Heart right ventricle (tissue), 16 donors: ENCODE measurements around the gene TBC1D10B. TPM values are rescaled to one million over a fixed set of nuclear protein-coding genes. Genes with fewer than 3 reads are reported as not detected.

Experiments used
- ATAC-seq, 8 donors: fragments of 200-7000 bp; cut with Tn5 transposase; one replicate each; pipeline ENCODE4 v1.9.1; 2020; ENCODE audit warnings: mild to moderate bottlenecking in 8 of 8, moderate library complexity in 8 of 8, moderate number of reproducible peaks in 1 of 8
- DNase-seq, 2 donors: peaks; one replicate each; pipeline ENCODE4 v3.0.0-alpha.2; 2020
- H3K27ac ChIP-seq, 10 donors: fragments of 200-600 bp; sonication (generic) in 2 of 10; one replicate each; pipeline versions ENCODE4 v1.5.0 to v1.8.0; 2020 to 2022; ENCODE audit warnings: mild to moderate bottlenecking in 3 of 10
- H3K27me3 ChIP-seq, 7 donors: fragments of 200-600 bp; one replicate each; pipeline ENCODE4 v1.8.0; 2021 to 2022; ENCODE audit warnings: mild to moderate bottlenecking in 2 of 7
- H3K36me3 ChIP-seq, 9 donors: fragments of 200-600 bp; sonication (generic) in 1 of 9; one replicate each; pipeline versions ENCODE4 v1.5.0 to v1.8.0; 2020 to 2022; ENCODE audit warnings: mild to moderate bottlenecking in 2 of 9
- H3K4me1 ChIP-seq, 9 donors: fragments of 200-600 bp; sonication (generic) in 1 of 9; one replicate each; pipeline versions ENCODE4 v1.5.0 to v1.8.0; 2020 to 2022; ENCODE audit warnings: mild to moderate bottlenecking in 4 of 9
- H3K4me3 ChIP-seq, 10 donors: fragments of 200-600 bp; sonication (generic) in 2 of 10; one replicate each; pipeline versions ENCODE4 v1.5.0 to v1.8.0; 2020 to 2022; ENCODE audit warnings: mild to moderate bottlenecking in 7 of 10, moderate library complexity in 2 of 10
- H3K9me3 ChIP-seq, 11 donors: fragments of 200-600 bp in 10 of 11; sonication (generic) in 2 of 11; one replicate each; pipeline versions ENCODE4 v1.5.0 to v1.8.0; 2013 to 2022; ENCODE audit warnings: mild to moderate bottlenecking in 2 of 11, control low read depth in 1 of 11, moderate library complexity in 1 of 11
- WGBS, 2 donors: extraction: QIAGEN DNeasy Blood & Tissue Kit; methylation state at CpG; one replicate each; pipeline ENCODE4 v1.1.7; 2013; ENCODE audit warnings: inconsistent platforms in 1 of 2; 5-methylcytosine and 5-hydroxymethylcytosine counted together
- intact Hi-C, 10 donors: fragments of 100-400 bp; cut with DNase I; formaldehyde crosslinking; loops; one replicate each; pipeline versions ENCODE4 v1.11.1 to v1.14.2; 2022
- polyA plus RNA-seq, 2 donors: library from polyadenylated mRNA; stranded (reverse); fragments of 200-250 nt; gene quantifications; one replicate each; pipeline ENCODE4 v1.2.3, GENCODE V29; 2013
- total RNA-seq, 10 donors: library from RNA; stranded (reverse); fragmentation: NEBNext Ultra II Directional in 3 of 10; extraction: Animal tissue kit (Norgen Biotek cat#: 25700) in 3 of 10; gene quantifications; one replicate each; pipeline versions ENCODE4 v1.2.1 to v1.2.4, GENCODE V29; 2021 to 2023
- TF ChIP-seq, protein P1 (sequence below), 9 donors: fragments of 200-600 bp; sonication (generic) in 2 of 9; IDR thresholded peaks; one replicate each; pipeline versions ENCODE4 v1.5.0 to v1.8.0; 2021 to 2022; ENCODE audit warnings: antibody characterized with exemption in 9 of 9, mild to moderate bottlenecking in 5 of 9, moderate library complexity in 1 of 9
- donor health status: Arrhythmogenic right ventricular cardiomyopathy.
- donor health status: ischemic (EF 13 %, LVEDD 7.1; RV severe dilation, severe dysfunction).
- donor health status: healthy with polysubstance abuse.
- donor health status: DM: no; HTN: yes; CAD: no.
- donor health status: DM: no; HTN: no; CAD: no.
- donor health status: ischemic (EF 25% LVEDD 6.9; RV normal size, moderate dysfunction).
- donor health status: ischemic (EF 25% LVEDD 5.7; RV mildly dilated, moderate dysfunction).
- donor health status: healthy.
- donor health status: DM: yes; HTN: yes; CAD: no.
- donor health status: Ischemic cardiomyopathy.
- donor health status: ischemic (EF 35%, LVEDD 5.7; RV mildly dilated, moderate dysfunction).
- donor health status: nonischemic (EF 11% LVEDD 7.7; RV severe dilation, severe dysfunction).
- donor health status: DM: yes; HTN: yes; CAD: no.
- donor health status: PGD.
- donor health status: ischemic (EF 29% LVEDD 5.4; RV normal size, mild dysfunction).
- donor health status: nonischemic (EF 23%, LVEDD 6.1; RV moderate dilation, normal function).

Gene TBC1D10B
- total and polyA plus RNA-seq, 12 donors: 18.0 to 30.0 (median 22.5) TPM

- 95% methylated on average over 7 of the region's 7 CpGs for WGBS, 2 donors
- H3K9me3 ChIP-seq: no peaks in the 10 kb centered on the region
- no peak overlapping the region for H3K4me3 ChIP-seq
- no peak overlapping the region for H3K27ac ChIP-seq
- TF ChIP-seq, protein P1, sequence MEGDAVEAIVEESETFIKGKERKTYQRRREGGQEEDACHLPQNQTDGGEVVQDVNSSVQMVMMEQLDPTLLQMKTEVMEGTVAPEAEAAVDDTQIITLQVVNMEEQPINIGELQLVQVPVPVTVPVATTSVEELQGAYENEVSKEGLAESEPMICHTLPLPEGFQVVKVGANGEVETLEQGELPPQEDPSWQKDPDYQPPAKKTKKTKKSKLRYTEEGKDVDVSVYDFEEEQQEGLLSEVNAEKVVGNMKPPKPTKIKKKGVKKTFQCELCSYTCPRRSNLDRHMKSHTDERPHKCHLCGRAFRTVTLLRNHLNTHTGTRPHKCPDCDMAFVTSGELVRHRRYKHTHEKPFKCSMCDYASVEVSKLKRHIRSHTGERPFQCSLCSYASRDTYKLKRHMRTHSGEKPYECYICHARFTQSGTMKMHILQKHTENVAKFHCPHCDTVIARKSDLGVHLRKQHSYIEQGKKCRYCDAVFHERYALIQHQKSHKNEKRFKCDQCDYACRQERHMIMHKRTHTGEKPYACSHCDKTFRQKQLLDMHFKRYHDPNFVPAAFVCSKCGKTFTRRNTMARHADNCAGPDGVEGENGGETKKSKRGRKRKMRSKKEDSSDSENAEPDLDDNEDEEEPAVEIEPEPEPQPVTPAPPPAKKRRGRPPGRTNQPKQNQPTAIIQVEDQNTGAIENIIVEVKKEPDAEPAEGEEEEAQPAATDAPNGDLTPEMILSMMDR (IDR thresholded peaks at IDR 0.05): no peak
- intact Hi-C loops: no loop called here
- DNase-seq (no peak), ATAC-seq (no peak)
- H3K27me3 ChIP-seq: no peaks in the 10 kb centered on the region
- H3K4me1 ChIP-seq: peaks cover 3 to 27% (median 21%) of the 10 kb centered on the region in 9 donors
- H3K36me3 ChIP-seq: peaks cover 0 to 97% (median 25%) of the 10 kb centered on the region in 9 donors
Measured at GRCh38 chr16:30361180-30361579, 9.1 kb downstream of the TBC1D10B start.

GRCh38 chr16:30359871-30360170 is 10.5 kb downstream of the TBC1D10B start:
- no peak for ATAC-seq
- intact Hi-C loops: loop anchor here in 3 of 10 donors (5.0 to 10.0 kb wide), 3 partner anchors 37 to 55 kb away; partner anchors contain the start of genes ZNF48 (in 1 of the 3) and ZNF771 (in 1 of the 3)
- peaks cover 8 to 21% (median 16%) of the 10 kb centered on the region in 9 donors for H3K4me1 ChIP-seq
- TF ChIP-seq, protein P1 (IDR thresholded peaks at IDR 0.05): no peak
- DNase-seq: no peak
- WGBS, 2 donors: 72 to 87% methylated on average over 6 of the region's 6 CpGs
- H3K27ac ChIP-seq: no peak overlapping the region
- peaks cover 0 to 83% (median 25%) of the 10 kb centered on the region in 9 donors for H3K36me3 ChIP-seq
- no peak overlapping the region for H3K4me3 ChIP-seq
- H3K27me3 ChIP-seq: no peaks in the 10 kb centered on the region
- no peaks in the 10 kb centered on the region for H3K9me3 ChIP-seq

- peaks cover 0 to 78% (median 25%) of the 10 kb centered on the region in 9 donors for H3K36me3 ChIP-seq
- H3K27ac ChIP-seq: no peak overlapping the region
- TF ChIP-seq, protein P1 (IDR thresholded peaks at IDR 0.05): no peak
- 89 to 90% methylated on average over 28 of the region's 28 CpGs for WGBS, 2 donors
- intact Hi-C loops: loop anchor here in 3 of 10 donors (5.0 to 10.0 kb wide), 3 partner anchors 38 to 56 kb away; partner anchors contain the start of genes ZNF48 (in 1 of the 3) and ZNF771 (in 1 of the 3)
- peaks cover 10 to 19% (median 15%) of the 10 kb centered on the region in 9 donors for H3K4me1 ChIP-seq
- H3K9me3 ChIP-seq: no peaks in the 10 kb centered on the region
- DNase-seq: no peak
- ATAC-seq: no peak
- no peak overlapping the region for H3K4me3 ChIP-seq
- H3K27me3 ChIP-seq: no peaks in the 10 kb centered on the region
Measured at GRCh38 chr16:30358990-30359870, 11.1 kb downstream of the TBC1D10B start.

- Histone ChIP-seq H3K27ac (no peak overlapping the region), H3K4me1 (peaks cover 16 to 26% (median 21%) of the 10 kb centered on the region in 9 donors), H3K36me3 (peaks cover 0 to 75% (median 22%) of the 10 kb centered on the region in 9 donors), H3K27me3 (no peaks in the 10 kb centered on the region), H3K4me3 (no peak overlapping the region), H3K9me3 (no peaks in the 10 kb centered on the region)
- no peak for ATAC-seq
- WGBS, 2 donors: 92 to 94% methylated on average over 9 of the region's 9 CpGs
- intact Hi-C loops: loop anchor here in 3 of 10 donors (5.0 to 10.0 kb wide), 3 partner anchors 39 to 56 kb away; partner anchors contain the start of genes ZNF48 (in 1 of the 3) and ZNF771 (in 1 of the 3)
- TF ChIP-seq, protein P1 (IDR thresholded peaks at IDR 0.05): no peak
- DNase-seq: no peak
Measured at GRCh38 chr16:30358577-30358936, 11.7 kb downstream of the TBC1D10B start.
